ENCODE results near the gene RPL18.

DNA sequence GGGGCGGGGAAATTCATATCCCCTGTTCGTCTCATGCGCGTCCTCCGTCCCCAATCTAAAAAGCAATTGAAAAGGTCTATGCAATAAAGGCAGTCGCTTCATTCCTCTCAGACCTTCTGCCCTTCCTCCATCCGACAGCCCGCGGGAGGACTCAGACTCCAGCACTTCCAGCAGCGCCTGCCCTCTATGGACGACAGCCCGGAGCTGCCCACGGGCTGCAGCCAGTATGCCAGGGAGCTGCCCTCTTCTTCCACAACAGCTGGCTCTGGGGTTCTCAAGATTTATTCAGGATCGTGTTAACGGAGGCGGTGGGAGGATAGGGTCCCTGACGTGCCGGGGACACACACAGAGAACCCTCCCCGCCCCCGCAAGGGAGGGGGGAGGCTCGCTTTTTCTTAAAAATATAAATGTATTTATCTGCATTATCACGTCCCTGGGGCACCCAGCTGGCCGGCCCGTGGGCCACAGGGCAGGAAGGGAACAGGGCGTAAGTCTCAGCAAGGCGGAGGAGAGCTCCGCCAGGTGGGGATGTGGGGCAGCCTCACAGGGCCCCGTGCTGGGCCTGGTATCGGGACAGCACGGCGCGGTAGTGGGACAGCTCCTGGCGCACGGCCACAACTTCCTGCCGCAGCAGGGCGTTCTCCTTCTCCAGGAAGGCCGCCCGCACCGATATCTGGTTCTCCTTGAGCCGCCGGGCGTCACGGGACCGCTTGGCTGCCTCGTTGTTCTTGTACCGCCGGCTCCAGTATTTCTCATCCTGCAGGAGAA, 11.5 kb upstream of the RPL18 start:
- TF ChIP-seq, protein P1, sequence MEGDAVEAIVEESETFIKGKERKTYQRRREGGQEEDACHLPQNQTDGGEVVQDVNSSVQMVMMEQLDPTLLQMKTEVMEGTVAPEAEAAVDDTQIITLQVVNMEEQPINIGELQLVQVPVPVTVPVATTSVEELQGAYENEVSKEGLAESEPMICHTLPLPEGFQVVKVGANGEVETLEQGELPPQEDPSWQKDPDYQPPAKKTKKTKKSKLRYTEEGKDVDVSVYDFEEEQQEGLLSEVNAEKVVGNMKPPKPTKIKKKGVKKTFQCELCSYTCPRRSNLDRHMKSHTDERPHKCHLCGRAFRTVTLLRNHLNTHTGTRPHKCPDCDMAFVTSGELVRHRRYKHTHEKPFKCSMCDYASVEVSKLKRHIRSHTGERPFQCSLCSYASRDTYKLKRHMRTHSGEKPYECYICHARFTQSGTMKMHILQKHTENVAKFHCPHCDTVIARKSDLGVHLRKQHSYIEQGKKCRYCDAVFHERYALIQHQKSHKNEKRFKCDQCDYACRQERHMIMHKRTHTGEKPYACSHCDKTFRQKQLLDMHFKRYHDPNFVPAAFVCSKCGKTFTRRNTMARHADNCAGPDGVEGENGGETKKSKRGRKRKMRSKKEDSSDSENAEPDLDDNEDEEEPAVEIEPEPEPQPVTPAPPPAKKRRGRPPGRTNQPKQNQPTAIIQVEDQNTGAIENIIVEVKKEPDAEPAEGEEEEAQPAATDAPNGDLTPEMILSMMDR (IDR thresholded peaks at IDR 0.05), result peak in 2 of 6 experiments; percentile 19 to 28
- no peak for TF ChIP-seq POLR2A (IDR thresholded peaks at IDR 0.05)
- peak; percentile 50 to 63 for TF ChIP-seq POLR2AphosphoS5 (IDR thresholded peaks at IDR 0.05)
